Measurements from ENCODE around the gene LGALS1.
A peak's percentile ranks its signal among the peaks of the same experiment; 100 is the strongest.

GRCh38 chr22:37643225-37643847, 32.1 kb upstream of the LGALS1 start:
- TF ChIP-seq CTCF (conservative IDR thresholded peaks at IDR 0.05) (peak; percentile 96), ZFX (IDR thresholded peaks at IDR 0.05) (no peak)

Measured in C4-2B (cell line).